Measurements from ENCODE around the gene IKZF1.

DNA sequence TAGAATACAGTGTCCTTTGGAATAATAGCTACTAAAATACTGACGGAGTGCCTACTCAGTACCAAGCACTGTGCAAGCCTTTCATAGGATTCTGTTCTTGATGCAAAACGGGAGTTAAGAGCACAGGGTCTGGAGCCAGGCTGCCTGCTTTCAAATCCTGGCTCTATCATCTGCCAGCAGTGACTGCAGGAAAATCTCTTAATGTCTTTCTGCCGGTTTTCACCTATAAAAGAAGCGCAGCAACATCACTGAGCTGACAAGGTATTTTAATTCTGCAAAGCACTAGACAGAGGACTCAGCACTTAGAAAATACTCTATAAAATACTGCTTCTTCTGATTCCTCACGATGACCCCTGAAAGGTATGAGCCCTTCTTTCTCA is 145.0 kb downstream of the IKZF1 start:
- TF ChIP-seq EZH2 (IDR thresholded peaks at IDR 0.05; ENCODE audit: borderline replicate concordance, low read length): no peak
- TF ChIP-seq, protein P1, sequence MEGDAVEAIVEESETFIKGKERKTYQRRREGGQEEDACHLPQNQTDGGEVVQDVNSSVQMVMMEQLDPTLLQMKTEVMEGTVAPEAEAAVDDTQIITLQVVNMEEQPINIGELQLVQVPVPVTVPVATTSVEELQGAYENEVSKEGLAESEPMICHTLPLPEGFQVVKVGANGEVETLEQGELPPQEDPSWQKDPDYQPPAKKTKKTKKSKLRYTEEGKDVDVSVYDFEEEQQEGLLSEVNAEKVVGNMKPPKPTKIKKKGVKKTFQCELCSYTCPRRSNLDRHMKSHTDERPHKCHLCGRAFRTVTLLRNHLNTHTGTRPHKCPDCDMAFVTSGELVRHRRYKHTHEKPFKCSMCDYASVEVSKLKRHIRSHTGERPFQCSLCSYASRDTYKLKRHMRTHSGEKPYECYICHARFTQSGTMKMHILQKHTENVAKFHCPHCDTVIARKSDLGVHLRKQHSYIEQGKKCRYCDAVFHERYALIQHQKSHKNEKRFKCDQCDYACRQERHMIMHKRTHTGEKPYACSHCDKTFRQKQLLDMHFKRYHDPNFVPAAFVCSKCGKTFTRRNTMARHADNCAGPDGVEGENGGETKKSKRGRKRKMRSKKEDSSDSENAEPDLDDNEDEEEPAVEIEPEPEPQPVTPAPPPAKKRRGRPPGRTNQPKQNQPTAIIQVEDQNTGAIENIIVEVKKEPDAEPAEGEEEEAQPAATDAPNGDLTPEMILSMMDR (conservative IDR thresholded peaks at IDR 0.05 in 1 of 2, IDR thresholded peaks at IDR 0.05 in 1 of 2; ENCODE audit: extremely low read depth in 1 of 2, insufficient read depth in 1 of 2, low read depth in 1 of 2, low read length in 2 of 2): no peak
